Measurements from ENCODE around the gene RAD1.

RAD1 gene

GRCh38 chr5:34859253-34859652, 56.1 kb downstream of the RAD1 start:
- no peak for DNase-seq

- no peak for DNase-seq
Measured at GRCh38 chr5:34858790-34859189, 56.5 kb downstream of the RAD1 start.

- DNase-seq = no peak
Measured at GRCh38 chr5:34857894-34858293, 57.4 kb downstream of the RAD1 start.

- DNase-seq = no peak
Measured at GRCh38 chr5:34857161-34857560, 58.1 kb downstream of the RAD1 start.
